Activated CD8-positive, alpha-beta T cell treated with anti-CD3 and anti-CD28 coated beads for 36 hours (primary cell): ENCODE measurements around the gene OVOL1. TPM values are rescaled to one million over a fixed set of nuclear protein-coding genes. Genes with fewer than 3 reads are reported as not detected.

Experiments
- ATAC-seq: fragments of 200-7000 bp; cut with Tn5 transposase; one replicate; pipeline ENCODE4 v1.10.0; 2021; ENCODE audit warnings: mild to moderate bottlenecking, moderate library complexity
- CTCF ChIA-PET: fragments of 350-600 bp; sonication (Branson Sonifier 250); formaldehyde crosslinking; loops from one replicate; lab custom pipeline; 2021; ENCODE audit warnings: antibody characterized with exemption; lab: Charles Lee
- POLR2A ChIA-PET: fragments of 350-600 bp; sonication (Branson Sonifier 250); formaldehyde crosslinking; loops from one replicate; lab custom pipeline; 2021; ENCODE audit warnings: antibody characterized with exemption; lab: Charles Lee
- DNase-seq: peaks from one replicate; pipeline ENCODE4 v3.0.0-alpha.2; 2020
- H3K27ac Mint-ChIP-seq: one replicate; pipeline ENCODE4 v1.8.0; 2021; ENCODE audit warnings: mild to moderate bottlenecking, mixed read lengths
- H3K27me3 Mint-ChIP-seq: one replicate; pipeline ENCODE4 v1.8.0; 2021; ENCODE audit warnings: mixed read lengths
- H3K36me3 Mint-ChIP-seq: one replicate; pipeline ENCODE4 v1.8.0; 2021; ENCODE audit warnings: low read depth, mixed read lengths
- H3K4me1 Mint-ChIP-seq: one replicate; pipeline ENCODE4 v1.8.0; 2021; ENCODE audit warnings: low read depth, mixed read lengths
- H3K4me3 Mint-ChIP-seq: one replicate; pipeline ENCODE4 v1.8.0; 2021; ENCODE audit warnings: mild to moderate bottlenecking, moderate library complexity, mixed read lengths
- H3K9me3 Mint-ChIP-seq: one replicate; pipeline ENCODE4 v1.8.0; 2021; ENCODE audit warnings: mixed read lengths
- CTCF ChIP-seq: fragments of 200-600 bp; IDR thresholded peaks from one replicate; pipeline ENCODE4 v1.8.0; 2022; ENCODE audit warnings: antibody characterized with exemption, mild to moderate bottlenecking
- intact Hi-C: fragments of 100-400 bp; cut with micrococcal nuclease; formaldehyde crosslinking; loops from one replicate; pipeline ENCODE4 v1.10.0; 2022
- total RNA-seq, 2 experiments: library from RNA; stranded (reverse); gene quantifications; one replicate each; pipeline ENCODE4 v1.2.3, GENCODE V29; 2021

Gene OVOL1
- total RNA-seq, 2 experiments from 2014 or later: 0.90 to 1.2 TPM

- ATAC-seq (no peak), DNase-seq (no peak)
- Mint-ChIP-seq H3K4me3 (peak overlapping the region; percentile 45), H3K4me1 (peaks cover 30% of the 10 kb centered on the region), H3K36me3 (no peaks in the 10 kb centered on the region), H3K27ac (no peak overlapping the region), H3K27me3 (peaks cover 42% of the 10 kb centered on the region), H3K9me3 (no peaks in the 10 kb centered on the region)
- CTCF ChIA-PET: interaction anchor here (0.9 to 8.3 kb wide), 7 partner anchors 8 to 76 kb away, joined by 3 to 85 read pairs (median 4); partner anchors contain the start of genes AP5B1, KAT5 and MUS81
- POLR2A ChIA-PET: interaction anchor here (0.8 to 1.4 kb wide), 3 partner anchors 8 to 103 kb away, joined by 3 to 5 read pairs (median 3); partner anchors contain the start of gene CCDC85B
- no peak for TF ChIP-seq CTCF
- intact Hi-C loops: no loop called here
Observed at GRCh38 chr11:65787649-65788622, 1.1 kb downstream of the OVOL1 start.

- Mint-ChIP-seq H3K4me3 (no peak overlapping the region), H3K27ac (no peak overlapping the region), H3K27me3 (peaks cover 39% of the 10 kb centered on the region), H3K9me3 (no peaks in the 10 kb centered on the region), H3K4me1 (peaks cover 26% of the 10 kb centered on the region), H3K36me3 (no peaks in the 10 kb centered on the region)
- DNase-seq (no peak), ATAC-seq (no peak)
- intact Hi-C loops: no loop called here
- ChIA-PET CTCF (interaction anchor here (1.3 to 8.3 kb wide), 5 partner anchors 9 to 77 kb away, joined by 3 to 85 read pairs (median 5); partner anchors contain the start of genes AP5B1, KAT5 and MUS81), POLR2A (interaction anchor here (0.5 to 1.2 kb wide), 2 partner anchors 9 to 283 kb away, joined by 3 to 5 read pairs; no protein-coding TSS in a partner anchor)
- no peak for TF ChIP-seq CTCF
Observed at GRCh38 chr11:65788821-65789220, 2.0 kb downstream of the OVOL1 start.

- no peak overlapping the region for H3K4me3 Mint-ChIP-seq
- no peak for ATAC-seq
- intact Hi-C loops: no loop called here
- no peaks in the 10 kb centered on the region for H3K9me3 Mint-ChIP-seq
- H3K36me3 Mint-ChIP-seq: no peaks in the 10 kb centered on the region
- DNase-seq: no peak
- TF ChIP-seq CTCF: no peak
- POLR2A ChIA-PET: interaction anchor here (0.5 to 2.7 kb wide), 4 partner anchors 9 to 282 kb away, joined by 3 to 14 read pairs (median 6); partner anchors contain the start of gene AP5B1
- peaks cover 26% of the 10 kb centered on the region for H3K4me1 Mint-ChIP-seq
- H3K27me3 Mint-ChIP-seq: peaks cover 38% of the 10 kb centered on the region
- CTCF ChIA-PET: interaction anchor here (0.8 to 8.3 kb wide), 7 partner anchors 9 to 70 kb away, joined by 3 to 85 read pairs (median 3); partner anchors contain the start of genes AP5B1 and MUS81
- H3K27ac Mint-ChIP-seq: no peak overlapping the region
Observed at GRCh38 chr11:65789230-65790103, 2.6 kb downstream of the OVOL1 start.

GRCh38 chr11:65790104-65790901 is 3.4 kb downstream of the OVOL1 start:
- CTCF ChIA-PET: interaction anchor here (0.8 to 8.3 kb wide), 8 partner anchors 7 to 61 kb away, joined by 3 to 85 read pairs (median 3); partner anchors contain the start of gene AP5B1
- DNase-seq: no peak
- POLR2A ChIA-PET: interaction anchor here (1.6 to 2.7 kb wide), 2 partner anchors 10 to 27 kb away, joined by 6 to 14 read pairs; partner anchors contain the start of gene AP5B1

More at GRCh38 chr11:65790104-65790901, 3.4 kb downstream of the OVOL1 start:
- H3K27me3 Mint-ChIP-seq: peaks cover 35% of the 10 kb centered on the region
- H3K4me3 Mint-ChIP-seq: no peak overlapping the region
- H3K9me3 Mint-ChIP-seq: no peaks in the 10 kb centered on the region
- intact Hi-C loops: no loop called here
- TF ChIP-seq CTCF: no peak
- no peak overlapping the region for H3K27ac Mint-ChIP-seq
- H3K36me3 Mint-ChIP-seq: no peaks in the 10 kb centered on the region
- peaks cover 22% of the 10 kb centered on the region for H3K4me1 Mint-ChIP-seq
- ATAC-seq: no peak
